ENCODE results near the gene KCTD12.
A peak's percentile ranks its signal among the peaks of the same experiment; 100 is the strongest.

KCTD12 gene

GRCh38 chr13:76861859-76862258 lies 24.3 kb downstream of the KCTD12 start:
- H3K79me2 ChIP-seq (ENCODE audit: control insufficient read depth, insufficient read depth, low read length, unreplicated experiment): no peaks in the 10 kb centered on the region
- no peak overlapping the region for H3K27ac ChIP-seq (ENCODE audit: low read depth, low read length)
- H3K27me3 ChIP-seq (ENCODE audit: insufficient read depth, low read length): no peaks in the 10 kb centered on the region
- H2AFZ ChIP-seq (ENCODE audit: low read length, unreplicated experiment): no peak overlapping the region
- no peaks in the 10 kb centered on the region for H3K36me3 ChIP-seq (ENCODE audit: insufficient read depth, low read length)
- no peak overlapping the region for H3K4me3 ChIP-seq (ENCODE audit: low read depth, low read length)
- no peaks in the 10 kb centered on the region for H3K4me1 ChIP-seq (ENCODE audit: control insufficient read depth, insufficient read depth, low read length, unreplicated experiment)

GRCh38 chr13:76860706-76861105 lies 25.5 kb downstream of the KCTD12 start:
- no peaks in the 10 kb centered on the region for H3K27me3 ChIP-seq (ENCODE audit: insufficient read depth, low read length)
- no peak overlapping the region for H3K4me3 ChIP-seq (ENCODE audit: low read depth, low read length)
- H3K79me2 ChIP-seq (ENCODE audit: control insufficient read depth, insufficient read depth, low read length, unreplicated experiment): no peaks in the 10 kb centered on the region
- H3K4me1 ChIP-seq (ENCODE audit: control insufficient read depth, insufficient read depth, low read length, unreplicated experiment): peaks cover 10% of the 10 kb centered on the region
- no peak overlapping the region for H3K27ac ChIP-seq (ENCODE audit: low read depth, low read length)
- H3K36me3 ChIP-seq (ENCODE audit: insufficient read depth, low read length): no peaks in the 10 kb centered on the region
- no peak overlapping the region for H2AFZ ChIP-seq (ENCODE audit: low read length, unreplicated experiment)

- Histone ChIP-seq H3K36me3 (ENCODE audit: insufficient read depth, low read length) (no peaks in the 10 kb centered on the region), H2AFZ (ENCODE audit: low read length, unreplicated experiment) (no peak overlapping the region), H3K79me2 (ENCODE audit: control insufficient read depth, insufficient read depth, low read length, unreplicated experiment) (no peaks in the 10 kb centered on the region), H3K27ac (ENCODE audit: low read depth, low read length) (peak overlapping the region; percentile 87), H3K4me3 (ENCODE audit: low read depth, low read length) (no peak overlapping the region), H3K27me3 (ENCODE audit: insufficient read depth, low read length) (no peaks in the 10 kb centered on the region), H3K4me1 (ENCODE audit: control insufficient read depth, insufficient read depth, low read length, unreplicated experiment) (peaks cover 46% of the 10 kb centered on the region)
Observed at GRCh38 chr13:76854894-76855293, 31.3 kb downstream of the KCTD12 start.

- Histone ChIP-seq H3K27ac (ENCODE audit: low read depth, low read length) (peak overlapping the region; percentile 87), H3K4me3 (ENCODE audit: low read depth, low read length) (peak overlapping the region; percentile 10; the same call in 1 of the 2 replicates), H2AFZ (ENCODE audit: low read length, unreplicated experiment) (peak overlapping the region; percentile 39), H3K79me2 (ENCODE audit: control insufficient read depth, insufficient read depth, low read length, unreplicated experiment) (no peaks in the 10 kb centered on the region), H3K4me1 (ENCODE audit: control insufficient read depth, insufficient read depth, low read length, unreplicated experiment) (peaks cover 46% of the 10 kb centered on the region), H3K36me3 (ENCODE audit: insufficient read depth, low read length) (no peaks in the 10 kb centered on the region), H3K27me3 (ENCODE audit: insufficient read depth, low read length) (no peaks in the 10 kb centered on the region)
Observed at GRCh38 chr13:76853921-76854608, 32.1 kb downstream of the KCTD12 start.

GRCh38 chr13:76853481-76853880 lies 32.7 kb downstream of the KCTD12 start:
- Histone ChIP-seq H3K27ac (ENCODE audit: low read depth, low read length) (peak overlapping the region; percentile 87), H3K4me3 (ENCODE audit: low read depth, low read length) (peak overlapping the region; percentile 10; the same call in 1 of the 2 replicates)

DNA sequence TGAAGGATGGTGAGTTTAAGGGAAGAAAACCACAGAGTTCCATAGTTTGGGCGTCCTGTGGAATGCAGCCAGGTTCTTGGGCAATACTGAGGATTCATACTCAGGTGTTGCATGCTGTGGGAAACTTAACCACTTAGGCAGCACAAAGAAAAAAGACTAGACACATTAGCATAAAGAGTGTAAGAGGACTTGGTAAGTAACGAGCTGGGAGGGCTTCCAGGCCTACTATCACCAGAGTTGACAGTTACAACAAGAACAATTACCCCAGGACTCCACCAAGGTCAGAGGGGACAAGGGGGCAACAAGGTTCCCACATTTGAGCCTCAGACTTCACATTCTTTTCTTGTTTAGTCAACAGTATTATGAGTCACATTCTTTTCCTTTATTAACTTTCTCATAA lies 33.2 kb downstream of the KCTD12 start:
- H3K27ac ChIP-seq (ENCODE audit: low read depth, low read length): peak overlapping the region; percentile 87
- H3K4me3 ChIP-seq (ENCODE audit: low read depth, low read length): no peak overlapping the region; the same call in 1 of the 2 replicates
- H2AFZ ChIP-seq (ENCODE audit: low read length, unreplicated experiment): no peak overlapping the region
- no peaks in the 10 kb centered on the region for H3K27me3 ChIP-seq (ENCODE audit: insufficient read depth, low read length)
- peaks cover 46% of the 10 kb centered on the region for H3K4me1 ChIP-seq (ENCODE audit: control insufficient read depth, insufficient read depth, low read length, unreplicated experiment)
- no peaks in the 10 kb centered on the region for H3K79me2 ChIP-seq (ENCODE audit: control insufficient read depth, insufficient read depth, low read length, unreplicated experiment)
- no peaks in the 10 kb centered on the region for H3K36me3 ChIP-seq (ENCODE audit: insufficient read depth, low read length)

More at GRCh38 chr13:76853481-76853880, 32.7 kb downstream of the KCTD12 start:
- Histone ChIP-seq H3K27me3 (ENCODE audit: insufficient read depth, low read length) (no peaks in the 10 kb centered on the region), H3K36me3 (ENCODE audit: insufficient read depth, low read length) (no peaks in the 10 kb centered on the region), H3K4me1 (ENCODE audit: control insufficient read depth, insufficient read depth, low read length, unreplicated experiment) (peaks cover 46% of the 10 kb centered on the region), H3K79me2 (ENCODE audit: control insufficient read depth, insufficient read depth, low read length, unreplicated experiment) (no peaks in the 10 kb centered on the region), H2AFZ (ENCODE audit: low read length, unreplicated experiment) (peak overlapping the region; percentile 39)

DNA sequence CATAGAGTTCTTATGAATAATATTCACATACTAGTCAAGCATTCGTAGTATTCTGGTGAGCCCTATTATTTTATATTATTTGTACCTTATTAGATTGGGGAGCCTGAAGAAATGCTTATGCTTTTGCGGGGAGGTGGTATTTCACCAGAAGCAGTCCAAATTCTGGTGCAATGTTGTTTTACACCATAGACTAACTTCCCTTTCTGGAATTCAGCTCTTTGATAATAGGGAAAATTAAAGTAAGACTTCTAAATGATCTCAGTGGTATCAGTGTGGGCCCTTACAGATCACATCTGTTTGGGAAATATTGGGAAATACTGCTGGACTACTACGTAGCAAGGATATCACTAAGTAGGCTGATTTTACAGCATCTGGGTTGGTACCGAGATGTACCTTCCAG lies 34.2 kb downstream of the KCTD12 start:
- Histone ChIP-seq H3K4me1 (ENCODE audit: control insufficient read depth, insufficient read depth, low read length, unreplicated experiment) (peaks cover 46% of the 10 kb centered on the region), H3K27me3 (ENCODE audit: insufficient read depth, low read length) (no peaks in the 10 kb centered on the region), H3K27ac (ENCODE audit: low read depth, low read length) (no peak overlapping the region), H3K79me2 (ENCODE audit: control insufficient read depth, insufficient read depth, low read length, unreplicated experiment) (no peaks in the 10 kb centered on the region), H3K36me3 (ENCODE audit: insufficient read depth, low read length) (no peaks in the 10 kb centered on the region), H2AFZ (ENCODE audit: low read length, unreplicated experiment) (no peak overlapping the region), H3K4me3 (ENCODE audit: low read depth, low read length) (no peak overlapping the region)

GRCh38 chr13:76849493-76849892 lies 36.7 kb downstream of the KCTD12 start:
- Histone ChIP-seq H3K36me3 (ENCODE audit: insufficient read depth, low read length) (no peaks in the 10 kb centered on the region), H3K79me2 (ENCODE audit: control insufficient read depth, insufficient read depth, low read length, unreplicated experiment) (no peaks in the 10 kb centered on the region), H3K4me3 (ENCODE audit: low read depth, low read length) (no peak overlapping the region), H3K27me3 (ENCODE audit: insufficient read depth, low read length) (no peaks in the 10 kb centered on the region), H3K4me1 (ENCODE audit: control insufficient read depth, insufficient read depth, low read length, unreplicated experiment) (peaks cover 31% of the 10 kb centered on the region), H3K27ac (ENCODE audit: low read depth, low read length) (no peak overlapping the region), H2AFZ (ENCODE audit: low read length, unreplicated experiment) (no peak overlapping the region)

DNA sequence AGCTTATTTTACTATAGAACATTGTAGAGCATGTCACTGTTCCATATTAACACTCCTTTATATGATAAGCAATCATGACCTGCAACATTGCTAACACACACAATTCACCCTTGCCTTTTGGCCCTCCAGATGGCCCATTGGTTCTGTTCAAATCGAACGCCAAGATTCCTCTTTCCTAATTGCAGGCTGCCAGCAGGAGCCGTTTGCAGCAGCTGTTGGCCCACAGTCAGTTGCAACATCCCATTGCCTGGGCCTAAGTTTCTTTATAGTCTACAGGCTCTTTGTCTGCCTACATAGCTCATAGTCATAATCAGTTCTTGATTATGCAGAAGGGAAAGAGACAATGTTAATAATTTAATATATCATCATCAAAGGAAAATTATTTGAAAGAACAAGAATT lies 37.6 kb downstream of the KCTD12 start:
- Histone ChIP-seq H2AFZ (ENCODE audit: low read length, unreplicated experiment) (no peak overlapping the region), H3K27ac (ENCODE audit: low read depth, low read length) (no peak overlapping the region), H3K36me3 (ENCODE audit: insufficient read depth, low read length) (no peaks in the 10 kb centered on the region), H3K79me2 (ENCODE audit: control insufficient read depth, insufficient read depth, low read length, unreplicated experiment) (no peaks in the 10 kb centered on the region), H3K4me1 (ENCODE audit: control insufficient read depth, insufficient read depth, low read length, unreplicated experiment) (peaks cover 22% of the 10 kb centered on the region), H3K27me3 (ENCODE audit: insufficient read depth, low read length) (no peaks in the 10 kb centered on the region), H3K4me3 (ENCODE audit: low read depth, low read length) (no peak overlapping the region)

DNA sequence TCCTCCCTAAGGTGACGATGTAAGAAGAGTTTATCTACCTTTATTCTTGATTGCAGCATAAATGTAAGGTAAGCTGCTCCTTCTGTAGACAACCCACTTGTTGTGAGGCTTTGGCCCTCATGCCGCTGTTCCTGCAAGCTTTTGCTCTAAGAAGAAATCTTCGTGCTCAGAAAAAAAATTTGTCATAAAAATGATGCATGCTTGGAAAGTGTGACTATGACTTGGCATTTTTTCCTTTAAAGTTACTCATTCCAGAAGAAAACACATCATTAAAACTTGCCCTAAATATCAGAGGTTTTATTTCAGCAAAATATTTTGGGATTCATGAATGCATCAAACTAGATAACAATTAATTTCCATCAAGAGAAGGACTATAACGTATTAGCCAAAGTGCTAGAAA lies 39.8 kb downstream of the KCTD12 start:
- no peaks in the 10 kb centered on the region for H3K27me3 ChIP-seq (ENCODE audit: insufficient read depth, low read length)
- H3K4me3 ChIP-seq (ENCODE audit: low read depth, low read length): no peak overlapping the region
- no peaks in the 10 kb centered on the region for H3K36me3 ChIP-seq (ENCODE audit: insufficient read depth, low read length)
- no peaks in the 10 kb centered on the region for H3K79me2 ChIP-seq (ENCODE audit: control insufficient read depth, insufficient read depth, low read length, unreplicated experiment)
- H2AFZ ChIP-seq (ENCODE audit: low read length, unreplicated experiment): no peak overlapping the region
- H3K27ac ChIP-seq (ENCODE audit: low read depth, low read length): no peak overlapping the region
- peaks cover 7% of the 10 kb centered on the region for H3K4me1 ChIP-seq (ENCODE audit: control insufficient read depth, insufficient read depth, low read length, unreplicated experiment)

- Histone ChIP-seq H3K4me1 (ENCODE audit: control insufficient read depth, insufficient read depth, low read length, unreplicated experiment) (peaks cover 7% of the 10 kb centered on the region), H3K36me3 (ENCODE audit: insufficient read depth, low read length) (no peaks in the 10 kb centered on the region), H3K27ac (ENCODE audit: low read depth, low read length) (no peak overlapping the region), H3K79me2 (ENCODE audit: control insufficient read depth, insufficient read depth, low read length, unreplicated experiment) (no peaks in the 10 kb centered on the region), H3K27me3 (ENCODE audit: insufficient read depth, low read length) (no peaks in the 10 kb centered on the region), H2AFZ (ENCODE audit: low read length, unreplicated experiment) (no peak overlapping the region), H3K4me3 (ENCODE audit: low read depth, low read length) (no peak overlapping the region)
Observed at GRCh38 chr13:76845865-76846264, 40.3 kb downstream of the KCTD12 start.

All from ACC112 (cell line).